Lung (tissue), 12 donors: Measurements from ENCODE around the gene NRXN2. TPM values are rescaled to one million over a fixed set of nuclear protein-coding genes. Genes with fewer than 3 reads are reported as not detected.

Experiments
- ATAC-seq: fragments of 200-7000 bp; cut with Tn5 transposase; one replicate; pipeline ENCODE4 v1.9.1; 2020; ENCODE audit warnings: moderate number of reproducible peaks; ENCODE audit not compliant: insufficient read depth, low FRiP score
- DNase-seq, 3 donors: peaks; one replicate each; pipeline ENCODE4 v3.0.0-alpha.2; 2013 to 2017
- H3K27ac ChIP-seq, 2 donors: one replicate each; pipeline ENCODE4 v1.5.1; 2013; ENCODE audit warnings: mild to moderate bottlenecking in 2 of 2, moderate library complexity in 2 of 2, control low read depth in 1 of 2, inconsistent platforms in 1 of 2, low read depth in 1 of 2, low read length in 1 of 2
- H3K27me3 ChIP-seq, 3 donors: one replicate each; pipeline ENCODE4 v1.5.1; 2013; ENCODE audit warnings: low read length in 2 of 3; ENCODE audit not compliant: control insufficient read depth in 3 of 3, insufficient read depth in 3 of 3
- H3K36me3 ChIP-seq, 4 donors: one replicate each; pipeline ENCODE4 v1.5.1; 2013; ENCODE audit warnings: low read length in 4 of 4, mild to moderate bottlenecking in 1 of 4, moderate library complexity in 1 of 4; ENCODE audit not compliant: control insufficient read depth in 4 of 4, insufficient read depth in 4 of 4
- H3K4me1 ChIP-seq, 5 donors: one replicate each; pipeline ENCODE4 v1.5.1; 2013; ENCODE audit warnings: low read length in 5 of 5, mild to moderate bottlenecking in 2 of 5, moderate library complexity in 1 of 5; ENCODE audit not compliant: control insufficient read depth in 5 of 5, insufficient read depth in 5 of 5
- H3K4me3 ChIP-seq: one replicate; pipeline ENCODE4 v1.5.1; 2013; ENCODE audit warnings: mild to moderate bottlenecking, control low read depth, moderate library complexity
- H3K9ac ChIP-seq, 2 donors: one replicate each; pipeline ENCODE4 v1.5.1; 2013; ENCODE audit warnings: low read length in 2 of 2, control low read depth in 1 of 2; ENCODE audit not compliant: insufficient read depth in 1 of 2
- H3K9me3 ChIP-seq, 4 donors: one replicate each; pipeline ENCODE4 v1.5.1; 2013; ENCODE audit warnings: low read length in 3 of 4, mild to moderate bottlenecking in 1 of 4, moderate library complexity in 1 of 4; ENCODE audit not compliant: control insufficient read depth in 4 of 4, insufficient read depth in 3 of 4
- WGBS, 2 donors: extraction: QIAGEN DNeasy Blood & Tissue Kit; methylation state at CpG; one replicate each; pipeline ENCODE4 v1.1.7; 2013; 5-methylcytosine and 5-hydroxymethylcytosine counted together
- polyA plus RNA-seq, 2 donors: library from polyadenylated mRNA; stranded (reverse); fragments of 200-250 nt; gene quantifications; one replicate each; pipeline ENCODE4 v1.2.1, GENCODE V29; 2013
- total RNA-seq, 2 donors: library from RNA; depleted of rRNA in 1 of 2; stranded (reverse); fragments of >200 nt in 1 of 2; gene quantifications; one replicate each; pipeline ENCODE4 v1.2.1, GENCODE V29; 2014 to 2021
- TF ChIP-seq, protein P1 (sequence below): IDR thresholded peaks from 2 replicates; pipeline ENCODE4 v1.5.1; 2012; ENCODE audit warnings: mild to moderate bottlenecking; ENCODE audit errors: control extremely low read depth, extremely low read depth
- donor health status: control.
- donor health status: control.
- donor health status: Bipolar disorder and iron deficiency.
- donor health status: healthy.
- donor health status: DM: yes; HTN: yes; CAD: no.

Gene NRXN2
- total and polyA plus RNA-seq, 4 donors, result 0.39 to 6.6 (median 1.1) TPM

DNA sequence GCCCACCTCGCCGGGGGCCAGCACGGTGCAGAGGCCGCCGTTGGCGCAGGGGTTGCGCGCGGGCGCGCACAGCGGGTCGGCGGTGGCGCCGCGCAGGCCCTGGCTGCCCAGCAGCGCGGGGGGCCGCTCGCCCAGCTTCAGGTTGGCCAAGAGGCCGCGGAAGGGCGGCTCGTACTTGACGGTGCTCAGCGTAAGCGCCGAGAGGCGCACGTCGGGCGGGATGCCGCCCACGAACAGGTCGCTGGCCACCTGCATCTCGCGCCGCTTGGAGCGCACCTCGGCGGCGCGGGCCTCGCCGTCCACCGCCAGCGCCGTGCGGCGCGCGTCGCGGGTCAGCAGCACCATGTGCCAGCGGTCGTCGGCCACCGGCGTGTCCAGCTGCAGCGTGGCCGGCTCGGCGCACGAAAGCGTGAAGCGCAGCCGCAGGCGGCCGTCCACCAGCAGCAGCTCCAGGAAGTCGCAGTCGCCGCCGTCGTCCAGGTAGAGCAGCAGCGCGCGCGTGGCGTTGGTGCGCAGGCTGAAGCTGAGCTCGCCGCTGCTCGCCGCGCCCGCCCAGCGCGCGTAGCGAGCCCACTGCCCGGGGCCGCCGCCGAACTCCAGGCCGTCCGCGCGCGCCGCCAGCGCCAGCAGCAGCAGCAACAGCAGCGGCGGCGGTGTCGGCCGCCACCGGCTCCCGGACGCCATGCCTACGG, 9.8 kb downstream of the NRXN2 start:
- TF ChIP-seq, protein P1, sequence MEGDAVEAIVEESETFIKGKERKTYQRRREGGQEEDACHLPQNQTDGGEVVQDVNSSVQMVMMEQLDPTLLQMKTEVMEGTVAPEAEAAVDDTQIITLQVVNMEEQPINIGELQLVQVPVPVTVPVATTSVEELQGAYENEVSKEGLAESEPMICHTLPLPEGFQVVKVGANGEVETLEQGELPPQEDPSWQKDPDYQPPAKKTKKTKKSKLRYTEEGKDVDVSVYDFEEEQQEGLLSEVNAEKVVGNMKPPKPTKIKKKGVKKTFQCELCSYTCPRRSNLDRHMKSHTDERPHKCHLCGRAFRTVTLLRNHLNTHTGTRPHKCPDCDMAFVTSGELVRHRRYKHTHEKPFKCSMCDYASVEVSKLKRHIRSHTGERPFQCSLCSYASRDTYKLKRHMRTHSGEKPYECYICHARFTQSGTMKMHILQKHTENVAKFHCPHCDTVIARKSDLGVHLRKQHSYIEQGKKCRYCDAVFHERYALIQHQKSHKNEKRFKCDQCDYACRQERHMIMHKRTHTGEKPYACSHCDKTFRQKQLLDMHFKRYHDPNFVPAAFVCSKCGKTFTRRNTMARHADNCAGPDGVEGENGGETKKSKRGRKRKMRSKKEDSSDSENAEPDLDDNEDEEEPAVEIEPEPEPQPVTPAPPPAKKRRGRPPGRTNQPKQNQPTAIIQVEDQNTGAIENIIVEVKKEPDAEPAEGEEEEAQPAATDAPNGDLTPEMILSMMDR, result no peak
- Histone ChIP-seq H3K36me3 (no peaks in the 10 kb centered on the region), H3K4me3 (no peak overlapping the region), H3K9me3 (no peaks in the 10 kb centered on the region), H3K4me1 (peaks cover 0 to 17% (median 15%) of the 10 kb centered on the region in 5 donors), H3K27ac (no peak overlapping the region), H3K27me3 (peaks cover 27 to 78% (median 68%) of the 10 kb centered on the region in 3 donors), H3K9ac (no peak overlapping the region)
- no peak for ATAC-seq
- 1 to 3% methylated on average over 67 to 111 of the region's 111 CpGs for WGBS, 2 donors
- peak; percentile 55 to 79 (median 70) for DNase-seq

DNA sequence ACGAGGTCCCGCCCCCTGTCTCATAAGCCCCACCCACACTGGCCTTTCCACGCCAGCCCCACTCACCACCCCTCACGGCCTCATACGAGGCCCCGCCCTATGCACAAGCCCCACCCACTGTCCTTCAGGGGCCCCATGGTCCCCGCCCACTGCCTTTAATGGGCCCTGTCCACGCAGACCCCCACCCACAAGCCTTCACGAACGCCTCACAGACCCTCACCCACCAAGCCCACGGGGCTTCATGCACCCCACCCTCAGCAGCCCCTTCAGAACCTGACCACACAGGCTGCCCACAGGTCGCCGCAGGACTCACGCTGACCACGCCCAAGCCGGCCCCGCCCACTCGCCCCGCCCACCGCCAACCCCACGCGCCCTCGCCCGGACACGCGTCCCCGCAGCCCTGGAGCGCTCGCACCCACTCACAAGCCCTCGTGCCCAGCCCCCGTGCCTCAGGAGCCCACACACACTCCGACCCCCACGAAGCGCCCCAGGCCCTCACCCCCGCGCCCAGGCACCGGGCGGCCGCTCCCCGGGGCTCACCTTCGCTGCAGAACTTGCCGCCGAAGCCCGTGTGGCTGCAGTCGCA, 10.5 kb downstream of the NRXN2 start:
- H3K27me3 ChIP-seq, result peaks cover 27 to 75% (median 66%) of the 10 kb centered on the region in 3 donors
- H3K36me3 ChIP-seq, result no peaks in the 10 kb centered on the region
- H3K9me3 ChIP-seq, result no peaks in the 10 kb centered on the region
- TF ChIP-seq, protein P1, result no peak
- no peak overlapping the region for H3K4me3 ChIP-seq
- H3K9ac ChIP-seq, result no peak overlapping the region
- no peak for DNase-seq
- WGBS, 2 donors, result 8 to 13% methylated on average over 30 to 45 of the region's 45 CpGs
- no peak overlapping the region for H3K27ac ChIP-seq
- no peak for ATAC-seq
- peaks cover 0 to 17% (median 15%) of the 10 kb centered on the region in 5 donors for H3K4me1 ChIP-seq

DNA sequence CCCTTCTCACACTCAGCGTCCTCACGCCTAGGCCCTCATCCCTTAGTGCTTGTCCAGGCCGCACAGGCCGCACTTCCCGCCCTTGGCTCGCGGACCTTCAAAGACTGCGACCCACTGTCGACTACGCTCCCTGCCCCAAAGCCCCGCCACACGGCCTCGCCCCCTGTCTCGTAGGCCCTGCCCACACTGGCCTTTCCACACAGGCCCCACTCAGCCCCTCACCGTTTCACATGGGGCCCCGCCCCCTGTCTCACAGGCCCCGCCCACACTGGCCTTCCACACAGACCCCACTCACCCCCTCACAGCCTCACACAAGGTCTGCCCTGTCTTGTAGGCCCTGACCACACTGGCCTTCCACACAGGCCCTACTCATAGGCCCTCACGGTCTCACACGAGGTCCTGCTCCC, 11.0 kb downstream of the NRXN2 start:
- H3K4me3 ChIP-seq, result no peak overlapping the region
- DNase-seq (no peak), ATAC-seq (no peak)
- H3K4me1 ChIP-seq, result peaks cover 0 to 17% (median 15%) of the 10 kb centered on the region in 5 donors
- peaks cover 22 to 73% (median 64%) of the 10 kb centered on the region in 3 donors for H3K27me3 ChIP-seq
- no peak overlapping the region for H3K9ac ChIP-seq
- no peak overlapping the region for H3K27ac ChIP-seq
- TF ChIP-seq, protein P1, result no peak
- H3K36me3 ChIP-seq, result no peaks in the 10 kb centered on the region
- WGBS, 2 donors, result 40 to 50% methylated on average over 19 of the region's 19 CpGs
- H3K9me3 ChIP-seq, result no peaks in the 10 kb centered on the region
